Hepatocyte (in vitro differentiated cells): ENCODE results near the gene CARS1.

Experiments used
- CTCF ChIP-seq: fragments of 200-600 bp; sonication (generic); IDR thresholded peaks from 2 replicates; pipeline ENCODE4 v1.5.1; 2016; ENCODE audit warnings: antibody characterized with exemption, mild to moderate bottlenecking; ENCODE audit not compliant: poor library complexity
- EZH2 ChIP-seq: fragments of 200-600 bp; sonication (generic); IDR thresholded peaks from 2 replicates; pipeline ENCODE4 v1.6.1; 2016; ENCODE audit warnings: antibody characterized with exemption, mild to moderate bottlenecking, borderline replicate concordance
- EZH2phosphoT487 ChIP-seq: fragments of 200-600 bp; sonication (generic); IDR thresholded peaks from one replicate; pipeline ENCODE4 v1.6.1; 2018; ENCODE audit warnings: antibody characterized with exemption, mild to moderate bottlenecking, low read depth, moderate library complexity; ENCODE audit not compliant: unreplicated experiment, severe bottlenecking

DNA sequence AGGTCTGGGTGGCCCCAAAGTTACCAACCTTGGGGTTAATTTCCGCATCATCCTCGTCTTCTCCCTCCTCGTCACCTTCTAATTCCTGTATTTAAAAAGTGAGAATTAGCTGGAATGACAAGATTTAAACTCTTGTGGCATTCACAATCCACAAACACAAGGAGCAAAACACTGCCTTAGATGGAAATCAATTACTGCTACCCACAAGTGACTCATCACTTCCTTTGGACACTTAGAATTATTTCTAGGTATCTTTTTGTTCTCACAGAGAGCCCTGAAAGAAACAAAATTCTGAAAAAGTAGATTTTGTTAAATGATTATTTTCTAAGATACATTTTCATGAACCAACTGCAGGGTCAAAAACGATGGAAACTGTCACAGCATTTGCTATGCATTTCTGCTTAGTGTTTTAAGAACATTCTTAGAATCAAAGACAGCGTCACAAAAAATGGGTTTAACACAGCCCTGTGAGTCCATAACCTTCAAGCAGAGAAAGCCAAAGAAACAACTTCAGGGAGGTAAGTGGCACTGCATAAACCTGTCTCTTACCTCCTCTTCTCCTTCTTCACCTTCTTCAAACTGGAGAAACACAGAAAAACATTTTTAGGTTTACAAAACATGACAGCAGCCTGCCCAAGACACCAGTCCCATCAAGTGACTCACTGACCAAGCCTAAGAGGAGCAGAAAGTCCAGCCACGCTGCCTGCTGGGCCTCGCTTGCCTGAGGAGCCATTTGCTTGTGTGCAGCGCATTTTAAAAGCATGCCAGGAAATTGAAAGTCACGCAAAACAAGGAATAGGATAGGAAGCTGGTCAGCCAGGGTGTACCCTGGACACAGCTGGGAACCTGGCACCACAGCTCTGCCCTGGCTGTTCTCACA, 105.8 kb downstream of the CARS1 start:
- no peak for TF ChIP-seq CTCF
- no peak for TF ChIP-seq EZH2
- TF ChIP-seq EZH2phosphoT487 = no peak
